ENCODE data around the gene ATP8A1.

DNA sequence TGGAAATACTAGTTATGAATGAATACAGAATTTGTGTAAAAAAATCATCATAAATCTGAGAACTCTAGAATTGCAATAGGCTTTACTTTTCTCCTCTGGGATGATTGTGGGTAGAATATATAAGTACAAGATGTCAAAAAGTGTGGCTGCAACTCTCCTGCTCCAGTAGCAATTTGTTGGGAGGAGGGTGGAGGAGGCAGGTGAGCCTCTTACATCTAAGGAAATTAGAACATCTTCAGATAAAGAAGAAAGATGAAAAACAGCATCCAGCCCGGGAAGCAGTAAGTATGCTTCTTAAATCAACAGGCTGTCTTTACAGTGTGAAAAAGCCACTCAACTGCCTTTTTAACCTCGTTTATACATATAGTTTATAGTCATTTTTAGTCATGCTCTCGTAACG is 83.7 kb downstream of the ATP8A1 start:
- TF ChIP-seq, protein P1, sequence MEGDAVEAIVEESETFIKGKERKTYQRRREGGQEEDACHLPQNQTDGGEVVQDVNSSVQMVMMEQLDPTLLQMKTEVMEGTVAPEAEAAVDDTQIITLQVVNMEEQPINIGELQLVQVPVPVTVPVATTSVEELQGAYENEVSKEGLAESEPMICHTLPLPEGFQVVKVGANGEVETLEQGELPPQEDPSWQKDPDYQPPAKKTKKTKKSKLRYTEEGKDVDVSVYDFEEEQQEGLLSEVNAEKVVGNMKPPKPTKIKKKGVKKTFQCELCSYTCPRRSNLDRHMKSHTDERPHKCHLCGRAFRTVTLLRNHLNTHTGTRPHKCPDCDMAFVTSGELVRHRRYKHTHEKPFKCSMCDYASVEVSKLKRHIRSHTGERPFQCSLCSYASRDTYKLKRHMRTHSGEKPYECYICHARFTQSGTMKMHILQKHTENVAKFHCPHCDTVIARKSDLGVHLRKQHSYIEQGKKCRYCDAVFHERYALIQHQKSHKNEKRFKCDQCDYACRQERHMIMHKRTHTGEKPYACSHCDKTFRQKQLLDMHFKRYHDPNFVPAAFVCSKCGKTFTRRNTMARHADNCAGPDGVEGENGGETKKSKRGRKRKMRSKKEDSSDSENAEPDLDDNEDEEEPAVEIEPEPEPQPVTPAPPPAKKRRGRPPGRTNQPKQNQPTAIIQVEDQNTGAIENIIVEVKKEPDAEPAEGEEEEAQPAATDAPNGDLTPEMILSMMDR (IDR thresholded peaks at IDR 0.05) = no peak
- no peak for TF ChIP-seq POLR2A (IDR thresholded peaks at IDR 0.05)

All from body of pancreas (tissue), 4 donors.